K562 (cell line): Measurements from ENCODE around the gene G2E3. TPM values are rescaled to one million over a fixed set of nuclear protein-coding genes. Genes with fewer than 3 reads are reported as not detected.

ENCODE experiments used
- ATAC-seq: fragments of 200-7000 bp; cut with Tn5 transposase; 3 replicates; pipeline ENCODE4 v1.9.1; 2020; ENCODE audit warnings: moderate library complexity
- BruUV-seq: library from RNA; stranded (reverse); fragments of 400-500 nt; replicated peaks from 2 replicates; lab custom pipeline; 2021; lab: Mats Ljungman, UMichigan
- CTCF ChIA-PET: fragments of 300-600 bp; formaldehyde crosslinking; extraction: SDS; loops from one replicate; lab custom pipeline; 2021; ENCODE audit warnings: low intra/inter-chr PET ratio; lab: Yijun Ruan, JAX
- POLR2A ChIA-PET: fragments of 300-600, 350-650 bp; sonication (Branson Sonifier 250); formaldehyde crosslinking; extraction: SDS; loops from one replicate; lab custom pipeline; 2021; ENCODE audit warnings: antibody characterized with exemption, inconsistent platforms; lab: Yijun Ruan, JAX
- DNase-seq, 4 experiments: peaks; one replicate each; pipeline versions ENCODE4 v3.0.0 to v3.0.0-alpha.2; 2011 to 2018; ENCODE audit warnings: low spot score in 3 of 4, mixed read lengths in 3 of 4; ENCODE audit errors: extremely low read depth in 1 of 4
- FAIRE-seq: peaks from 2 replicates; lab custom pipeline; 2011; peaks lifted over from hg19 to GRCh38; lab: Jason Lieb, UNC
- H2AFZ ChIP-seq: 2 replicates; pipeline ENCODE4 v1.6.0; 2011; ENCODE audit warnings: low read depth, low read length, control low read depth, inconsistent platforms
- H3K27ac ChIP-seq: fragments of 200-600 bp; 3 replicates; pipeline ENCODE4 v1.8.0; 2011; ENCODE audit warnings: low read depth, mild to moderate bottlenecking, control low read depth, inconsistent platforms, low read length, moderate library complexity, mixed read lengths; ENCODE audit errors: extremely low read depth
- H3K27me3 ChIP-seq, 2 experiments: fragments of 300-600 bp in 1 of 2; 2 replicates in 1 of 2; 3 replicates in 1 of 2; pipeline versions ENCODE4 v1.6.0 to v1.8.0; 2011; ENCODE audit warnings: inconsistent platforms in 2 of 2, low read length in 2 of 2, mild to moderate bottlenecking in 1 of 2, mixed read lengths in 1 of 2, moderate library complexity in 1 of 2; ENCODE audit not compliant: control insufficient read depth in 2 of 2, insufficient read depth in 2 of 2
- H3K36me3 ChIP-seq: fragments of 300-600 bp; 3 replicates; pipeline ENCODE4 v1.8.0; 2011; ENCODE audit warnings: mild to moderate bottlenecking, low read length, inconsistent platforms; ENCODE audit not compliant: control insufficient read depth, insufficient read depth
- H3K4me1 ChIP-seq, 2 experiments: fragments of 200-600 bp in 1 of 2; replicated peaks in 1 of 2; 2 replicates in 1 of 2; 3 replicates in 1 of 2; pipeline versions ENCODE4 v1.5.1 to v1.8.0; 2011; ENCODE audit warnings: inconsistent platforms in 2 of 2, low read length in 2 of 2, mild to moderate bottlenecking in 1 of 2, mixed read lengths in 1 of 2, moderate library complexity in 1 of 2; ENCODE audit not compliant: control insufficient read depth in 2 of 2, insufficient read depth in 2 of 2
- H3K4me2 ChIP-seq: 2 replicates; pipeline ENCODE4 v1.6.1; 2011; ENCODE audit warnings: low read length, control low read depth, inconsistent platforms, mixed read lengths; ENCODE audit not compliant: insufficient read depth
- H3K4me3 ChIP-seq: fragments of 200-600 bp; sonication (generic), shearing (Covaris generic); 2 replicates; pipeline ENCODE4 v1.5.1; 2016; ENCODE audit warnings: control low read depth, inconsistent platforms
- H3K79me2 ChIP-seq: fragments of 200-600 bp; 3 replicates; pipeline ENCODE4 v1.8.0; 2011; ENCODE audit warnings: low read length, inconsistent platforms; ENCODE audit not compliant: control insufficient read depth, insufficient read depth
- H3K9ac ChIP-seq, 2 experiments: 2 replicates each; pipeline versions ENCODE4 v1.6.0 to v1.6.1; 2011; ENCODE audit warnings: low read depth in 2 of 2, low read length in 2 of 2, control low read depth in 1 of 2, inconsistent platforms in 1 of 2, mild to moderate bottlenecking in 1 of 2, mixed read lengths in 1 of 2; ENCODE audit not compliant: insufficient read depth in 1 of 2
- H3K9me1 ChIP-seq: one replicate; pipeline ENCODE4 v1.6.0; 2011; ENCODE audit warnings: inconsistent platforms, mild to moderate bottlenecking, low read length, moderate library complexity; ENCODE audit not compliant: control insufficient read depth, insufficient read depth
- H3K9me3 ChIP-seq: replicated peaks from 2 replicates; pipeline ENCODE4 v1.5.1; 2011; ENCODE audit warnings: low read depth, low read length, inconsistent platforms; ENCODE audit not compliant: control insufficient read depth, insufficient read depth
- H4K20me1 ChIP-seq: replicated peaks from 2 replicates; pipeline ENCODE4 v1.6.1; 2011; ENCODE audit warnings: low read length, inconsistent platforms, mixed read lengths; ENCODE audit not compliant: control insufficient read depth, insufficient read depth
- CREB3L1 ChIP-seq: fragments of 450-650 bp; IDR thresholded peaks from 2 replicates; pipeline ENCODE4 v1.6.1; 2014; ENCODE audit warnings: low read depth, mild to moderate bottlenecking, moderate library complexity, borderline replicate concordance
- CSDE1 ChIP-seq, 2 experiments: fragments of 450-650 bp; IDR thresholded peaks; 2 replicates each; pipeline ENCODE4 v1.6.1; 2016; ENCODE audit warnings: mild to moderate bottlenecking in 1 of 2
- GATAD2A ChIP-seq: fragments of 450-650 bp; IDR thresholded peaks from 2 replicates; pipeline ENCODE4 v1.6.1; 2017
- HMBOX1 ChIP-seq: sonication (generic); IDR thresholded peaks from 2 replicates; pipeline ENCODE4 v1.6.1; 2016
- HMGXB4 ChIP-seq: sonication (generic); formaldehyde crosslinking; IDR thresholded peaks from 2 replicates; pipeline ENCODE4 v1.8.1; 2023; ENCODE audit warnings: mild to moderate bottlenecking, missing genetic modification reagents
- HOXB6 ChIP-seq: fragments of 250-450 bp; sonication (Bioruptor Pico); IDR thresholded peaks from 2 replicates; pipeline ENCODE4 v1.5.1; 2022; ENCODE audit warnings: mild to moderate bottlenecking, borderline replicate concordance
- KDM4B ChIP-seq, 2 experiments: fragments of 450-650 bp in 1 of 2; sonication (generic) in 1 of 2; IDR thresholded peaks; 2 replicates each; pipeline ENCODE4 v1.6.1; 2016 to 2017; ENCODE audit warnings: borderline replicate concordance in 2 of 2, antibody characterized with exemption in 1 of 2, low read depth in 1 of 2, mild to moderate bottlenecking in 1 of 2
- NFE2 ChIP-seq: IDR thresholded peaks from 2 replicates; pipeline ENCODE4 v1.6.1; 2014; ENCODE audit warnings: antibody characterized with exemption, low read depth
- NFYB ChIP-seq: IDR thresholded peaks from 2 replicates; pipeline ENCODE4 v1.6.1; 2011; ENCODE audit warnings: mild to moderate bottlenecking, moderate library complexity; ENCODE audit not compliant: insufficient read length; ENCODE audit errors: extremely low read depth
- RFX1 ChIP-seq: fragments of 450-650 bp; IDR thresholded peaks from 2 replicates; pipeline ENCODE4 v1.6.1; 2016; ENCODE audit warnings: mild to moderate bottlenecking, moderate library complexity
- TGIF2 ChIP-seq: sonication (generic); formaldehyde crosslinking; IDR thresholded peaks from 2 replicates; pipeline ENCODE4 v1.8.1; 2022; ENCODE audit warnings: mild to moderate bottlenecking, missing genetic modification reagents, moderate library complexity
- TOE1 ChIP-seq, 2 experiments: fragments of 450-650 bp in 1 of 2; sonication (generic) in 1 of 2; formaldehyde crosslinking in 1 of 2; IDR thresholded peaks; 2 replicates each; pipeline versions ENCODE4 v1.7.1 to v1.8.0; 2016 to 2022; ENCODE audit warnings: borderline replicate concordance in 2 of 2, mild to moderate bottlenecking in 2 of 2, antibody characterized with exemption in 1 of 2, inconsistent platforms in 1 of 2, low read depth in 1 of 2, missing genetic modification reagents in 1 of 2, moderate library complexity in 1 of 2
- ZFP36 ChIP-seq: fragments of 150-350 bp; IDR thresholded peaks from 2 replicates; pipeline ENCODE4 v1.6.1; 2018; ENCODE audit warnings: low read length, low read depth; ENCODE audit not compliant: partially characterized antibody
- ZNF121 ChIP-seq: sonication (generic); formaldehyde crosslinking; conservative IDR thresholded peaks from 2 replicates; pipeline ENCODE4 v1.8.0; 2022; ENCODE audit warnings: missing genetic modification reagents
- ZNF140 ChIP-seq: fragments of 250-450 bp; sonication (Bioruptor Pico); IDR thresholded peaks from 2 replicates; pipeline ENCODE4 v1.8.0; 2021; ENCODE audit warnings: moderate library complexity, mild to moderate bottlenecking, inconsistent platforms
- ZNF253 ChIP-seq: fragments of 250-450 bp; sonication (Bioruptor Pico); conservative IDR thresholded peaks from 2 replicates; pipeline ENCODE4 v1.6.1; 2021; ENCODE audit warnings: mild to moderate bottlenecking
- ZNF3 ChIP-seq: fragments of 250-450 bp; sonication (Bioruptor Pico); IDR thresholded peaks from 2 replicates; pipeline ENCODE4 v1.5.0; 2021; ENCODE audit warnings: mild to moderate bottlenecking, moderate library complexity
- ZNF57 ChIP-seq: fragments of 450-650 bp; formaldehyde crosslinking; IDR thresholded peaks from 2 replicates; pipeline ENCODE4 v1.4.0; 2020; ENCODE audit warnings: mild to moderate bottlenecking, moderate library complexity
- WGBS: fragments of 100-300 bp; shearing (Covaris generic); methylation state at CpG from one replicate; pipeline ENCODE4 v1.1.6; 2016; ENCODE audit warnings: low coverage, mixed read lengths; ENCODE audit not compliant: insufficient coverage; ENCODE audit errors: missing lambda C conversion rate; 5-methylcytosine and 5-hydroxymethylcytosine counted together
- in situ Hi-C: fragments of 300-500 bp; cut with MboI; formaldehyde crosslinking; loops from 4 replicates; pipeline ENCODE4 v1.15.0; 2018; ENCODE audit warnings: inconsistent platforms, mixed read lengths
- intact Hi-C: fragments of 100-400 bp; cut with micrococcal nuclease; formaldehyde crosslinking; loops from 2 replicates; pipeline ENCODE4 v1.14.2; 2022
- polyA plus RNA-seq, 8 experiments: library from polyadenylated mRNA; depleted of rRNA in 4 of 8; stranded (reverse) in 5 of 8; unstranded in 3 of 8; fragments of >200 nt; fragmentation: Nextera tagmentation in 2 of 8; fragmentation: Illumina TruSeq in 1 of 8; extraction: Ambion mirVana in 2 of 8; extraction: Trizol in 1 of 8; gene quantifications; 2 replicates each; pipeline versions ENCODE4 v1.2.1 to v1.2.3, GENCODE V29; 2011 to 2014; ENCODE audit warnings: inconsistent platforms in 1 of 8, missing spikeins in 1 of 8
- total RNA-seq, 7 experiments: library from RNA; depleted of rRNA in 6 of 7; stranded (reverse); fragments of >200 nt in 6 of 7; fragmentation: Illumina TruSeq in 2 of 7; extraction: Trizol in 2 of 7; gene quantifications; 2 replicates each; pipeline versions ENCODE4 v1.2.1 to v1.2.3, GENCODE V29; 2011 to 2021; ENCODE audit warnings: low replicate concordance in 1 of 7

The G2E3 gene
- total and polyA plus RNA-seq, 9 of the 15 experiments (the other 6 are each of a cell fraction or from before 2014, with no cell fraction given): 9.8 to 53.5 (median 24.7) TPM

GRCh38 chr14:30559638-30560091 lies 707 bp downstream of the G2E3 start:
- Histone ChIP-seq H3K27me3 (no peaks in the 10 kb centered on the region), H3K79me2 (peaks cover 56% of the 10 kb centered on the region), H3K9me1 (no peaks in the 10 kb centered on the region), H3K9me3 (no peaks in the 10 kb centered on the region; the same call in 1 of the 2 replicates), H3K9ac (peak overlapping the region; percentile 88 to 92)
- in situ Hi-C loops: no loop called here
- no TSS peak for BruUV-seq
- under 1% methylated on average over 16 of the region's 16 CpGs for WGBS
- no peak for TF ChIP-seq HMGXB4 (CRISPR knock-in tag)
- TF ChIP-seq ZNF57 (CRISPR knock-in tag): no peak
- TF ChIP-seq CSDE1 (IDR thresholded peaks at IDR 0.05): no peak
- TF ChIP-seq ZFP36: no peak
- no peak for TF ChIP-seq KDM4B (IDR thresholded peaks at IDR 0.05; ENCODE audit: borderline replicate concordance in 2 of 2, low read depth in 1 of 2)
- peak; percentile 18; the same call in 1 of the 2 replicates for TF ChIP-seq CREB3L1
- no peak for TF ChIP-seq RFX1
- no peak for TF ChIP-seq TOE1 (IDR thresholded peaks at IDR 0.05; ENCODE audit: borderline replicate concordance)
- TF ChIP-seq TOE1 (CRISPR knock-in tag; IDR thresholded peaks at IDR 0.05; ENCODE audit: borderline replicate concordance, low read depth): no peak
- no peak for TF ChIP-seq ZNF3 (CRISPR knock-in tag)
- no peak for TF ChIP-seq ZNF121 (CRISPR knock-in tag)
- no peak for TF ChIP-seq NFE2
- TF ChIP-seq ZNF140 (CRISPR knock-in tag): no peak
- TF ChIP-seq NFYB: no peak
- TF ChIP-seq ZNF253 (CRISPR knock-in tag): no peak
- no peak for TF ChIP-seq GATAD2A
- TF ChIP-seq HMBOX1: peak; percentile 73
- no peak for TF ChIP-seq HOXB6
- TF ChIP-seq TGIF2 (CRISPR knock-in tag): no peak
- TF ChIP-seq, all 486 proteins: peak for 2
- peak overlapping the region; percentile 83 for H3K4me3 ChIP-seq
- H3K36me3 ChIP-seq: 0 out of 3 replicates have a peak, but pooled peaks cover 3% of the 10 kb centered on the region
- FAIRE-seq (no peak), ATAC-seq (peak; percentile 60), DNase-seq (peak in 2 of 4 experiments; percentile 15 to 27)
- peaks cover 0 to 9% of the 10 kb centered on the region in 2 experiments; a peak in 2 of 5 replicates for H3K4me1 ChIP-seq
- H4K20me1 ChIP-seq: peaks cover 4% of the 10 kb centered on the region; the same call in 1 of the 2 replicates
- H2AFZ ChIP-seq: peak overlapping the region; percentile 94
- intact Hi-C loops: loop anchor here (5.0 kb wide), 1 partner anchor 348 kb away; no protein-coding TSS in a partner anchor
- ChIA-PET CTCF (interaction anchor here (0.7 kb wide), 1 partner anchor 39 kb away, joined by 3 read pairs; no protein-coding TSS in a partner anchor), POLR2A (no interaction called here)
- peak overlapping the region; percentile 87; the same call in 1 of the 2 replicates for H3K4me2 ChIP-seq
- H3K27ac ChIP-seq: peak overlapping the region; percentile 92
